ENCODE data around the gene CRYBA1. TPM values are rescaled to one million over a fixed set of nuclear protein-coding genes. Genes with fewer than 3 reads are reported as not detected.
"Not testable (repeated sequence)": the region's sequence is repeated elsewhere in the genome, so short reads cannot be mapped to it uniquely, and the experiment has no call there.

CRYBA1 gene
- total and polyA plus RNA-seq, 8 donors: not detected

- Histone ChIP-seq H3K36me3 (no peaks in the 10 kb centered on the region), H3K9me3 (no peaks in the 10 kb centered on the region), H3K4me1 (peaks cover 22 to 53% (median 26%) of the 10 kb centered on the region in 3 donors), H3K27ac (no peak overlapping the region), H3K4me3 (no peak overlapping the region), H3K27me3 (no peaks in the 10 kb centered on the region)
- no peak for FAIRE-seq
- ATAC-seq: no peak
- 90 to 93% methylated on average over 2 of the region's 2 CpGs for WGBS, 2 donors
- no peak for TF ChIP-seq CTCF (IDR thresholded peaks at IDR 0.05)
- intact Hi-C loops (cut with DNase I): no loop called here
- no peak for DNase-seq
These were observed 6.4 kb downstream of the CRYBA1 start for GRCh38 chr17:29253037-29253436.

GRCh38 chr17:29255926-29256522 is 9.4 kb downstream of the CRYBA1 start:
- Histone ChIP-seq H3K4me1 (peaks cover 29 to 56% (median 37%) of the 10 kb centered on the region in 3 donors), H3K27me3 (no peaks in the 10 kb centered on the region), H3K9me3 (no peaks in the 10 kb centered on the region), H3K27ac (peak overlapping the region in 2 of 4 donors; percentile 25 to 59), H3K36me3 (no peaks in the 10 kb centered on the region), H3K4me3 (no peak overlapping the region)
- intact Hi-C loops (cut with DNase I): no loop called here
- no peak for TF ChIP-seq CTCF (IDR thresholded peaks at IDR 0.05)
- DNase-seq (no peak), FAIRE-seq (no peak), ATAC-seq (no peak)
- WGBS, 2 donors: 71 to 82% methylated on average over 4 of the region's 4 CpGs

GRCh38 chr17:29256735-29257466 is 10.2 kb downstream of the CRYBA1 start:
- ATAC-seq: peak in 1 of 4 donors; percentile 48
- Histone ChIP-seq H3K4me1 (peaks cover 29 to 53% (median 37%) of the 10 kb centered on the region in 3 donors), H3K27ac (peak overlapping the region in 2 of 4 donors; percentile 10 to 25), H3K36me3 (peaks cover 0 to 1% (median 0%) of the 10 kb centered on the region in 3 donors), H3K4me3 (no peak overlapping the region), H3K27me3 (no peaks in the 10 kb centered on the region), H3K9me3 (no peaks in the 10 kb centered on the region)
- no peak for TF ChIP-seq CTCF (IDR thresholded peaks at IDR 0.05)
- intact Hi-C loops (cut with DNase I): no loop called here
- peak; percentile 34 for FAIRE-seq
- DNase-seq: no peak
- 34 to 45% methylated on average over 8 of the region's 8 CpGs for WGBS, 2 donors

- H3K4me1 ChIP-seq: peaks cover 29 to 44% (median 37%) of the 10 kb centered on the region in 3 donors
- TF ChIP-seq CTCF (IDR thresholded peaks at IDR 0.05): no peak
- no peak overlapping the region for H3K27ac ChIP-seq
- H3K9me3 ChIP-seq: no peaks in the 10 kb centered on the region
- H3K27me3 ChIP-seq: no peaks in the 10 kb centered on the region
- ATAC-seq (no peak), FAIRE-seq (no peak), DNase-seq (no peak)
- no peak overlapping the region for H3K4me3 ChIP-seq
- 71 to 80% methylated on average over 3 of the region's 3 CpGs for WGBS, 2 donors
- intact Hi-C loops (cut with DNase I): no loop called here
- peaks cover 0 to 10% (median 3%) of the 10 kb centered on the region in 3 donors for H3K36me3 ChIP-seq
These were observed 11.1 kb downstream of the CRYBA1 start for GRCh38 chr17:29257756-29258155.

GRCh38 chr17:29263916-29264315 is 17.3 kb downstream of the CRYBA1 start:
- H3K27ac ChIP-seq: no peak overlapping the region
- H3K27me3 ChIP-seq: no peaks in the 10 kb centered on the region
- TF ChIP-seq CTCF (IDR thresholded peaks at IDR 0.05): no peak
- H3K4me1 ChIP-seq: peaks cover 0 to 2% (median 0%) of the 10 kb centered on the region in 3 donors
- WGBS, 2 donors: 64 to 66% methylated on average over 5 of the region's 5 CpGs
- ATAC-seq: no peak
- intact Hi-C loops (cut with DNase I): no loop called here
- no peak overlapping the region for H3K4me3 ChIP-seq
- no peak for FAIRE-seq
- peaks cover 0 to 31% (median 6%) of the 10 kb centered on the region in 3 donors for H3K36me3 ChIP-seq
- no peak for DNase-seq
- no peaks in the 10 kb centered on the region for H3K9me3 ChIP-seq

GRCh38 chr17:29271980-29272379 is 25.3 kb downstream of the CRYBA1 start:
- intact Hi-C loops (cut with DNase I); H3K9me3 ChIP-seq; H3K36me3 ChIP-seq; ATAC-seq; H3K27me3 ChIP-seq; FAIRE-seq; H3K4me3 ChIP-seq; H3K27ac ChIP-seq; DNase-seq: not testable (repeated sequence)
- WGBS, 2 donors: 94% methylated on average over 9 of the region's 9 CpGs
- H3K4me1 ChIP-seq: peaks cover 6 to 11% (median 9%) of the 10 kb centered on the region in 3 donors

Measured in pancreas (tissue), 10 donors.